Kidney (tissue), 14 donors: ENCODE measurements around the gene LRRC8C. TPM values are rescaled to one million over a fixed set of nuclear protein-coding genes. Genes with fewer than 3 reads are reported as not detected.

Experiments
- DNase-seq, 5 donors: peaks; one replicate each; pipeline ENCODE4 v3.0.0-alpha.2; 2013 to 2020
- FAIRE-seq: peaks from 2 replicates; lab custom pipeline; 2012; peaks lifted over from hg19 to GRCh38; lab: Jason Lieb, UNC
- H3K27ac ChIP-seq, 2 donors: one replicate each; pipeline ENCODE4 v1.7.0; 2013; ENCODE audit warnings: low read depth in 2 of 2, low read length in 2 of 2, inconsistent platforms in 1 of 2
- H3K27me3 ChIP-seq: one replicate; pipeline ENCODE4 v1.7.1; 2013; ENCODE audit warnings: low read length, inconsistent platforms; ENCODE audit not compliant: control insufficient read depth, insufficient read depth
- H3K36me3 ChIP-seq, 3 donors: one replicate each; pipeline versions ENCODE4 v1.7.0 to v1.7.1; 2013; ENCODE audit warnings: low read length in 3 of 3, control low read depth in 1 of 3, inconsistent platforms in 1 of 3; ENCODE audit not compliant: insufficient read depth in 3 of 3, control insufficient read depth in 2 of 3
- H3K4me1 ChIP-seq, 3 donors: one replicate each; pipeline versions ENCODE4 v1.7.0 to v1.7.1; 2013; ENCODE audit warnings: low read length in 3 of 3, inconsistent platforms in 1 of 3, low read depth in 1 of 3; ENCODE audit not compliant: control insufficient read depth in 2 of 3, insufficient read depth in 2 of 3
- H3K4me3 ChIP-seq, 3 donors: one replicate each; pipeline versions ENCODE4 v1.7.0 to v1.8.1; 2013; ENCODE audit warnings: low read length in 3 of 3, control low read depth in 1 of 3, inconsistent platforms in 1 of 3
- H3K9ac ChIP-seq, 3 donors: one replicate each; pipeline versions ENCODE4 v1.7.0 to v1.7.1; 2013; ENCODE audit warnings: low read length in 3 of 3, control low read depth in 1 of 3, inconsistent platforms in 1 of 3
- H3K9me3 ChIP-seq, 3 donors: one replicate each; pipeline versions ENCODE4 v1.7.0 to v1.7.1; 2013; ENCODE audit warnings: low read length in 3 of 3, control low read depth in 1 of 3, inconsistent platforms in 1 of 3; ENCODE audit not compliant: control insufficient read depth in 2 of 3, insufficient read depth in 1 of 3
- intact Hi-C: fragments of 100-400 bp; cut with DNase I; formaldehyde crosslinking; loops from one replicate; pipeline ENCODE4 v1.11.1; 2022
- polyA plus RNA-seq: library from polyadenylated mRNA; stranded (reverse); fragments of 350-450 nt; fragmentation: Illumina TruSeq; extraction: RNeasy Lipid Tissue Mini Kit (QIAGEN cat#74804); gene quantifications from one replicate; pipeline ENCODE4 v1.2.3, GENCODE V29; 2014; ENCODE audit warnings: low read depth, low replicate concordance; ENCODE audit not compliant: insufficient read depth
- total RNA-seq: library from RNA; stranded (reverse); fragmentation: NEBNext Ultra II Directional; extraction: Animal tissue kit (Norgen Biotek cat#: 25700); gene quantifications from one replicate; pipeline ENCODE4 v1.2.1, GENCODE V29; 2021
- TF ChIP-seq, protein P1 (sequence below): IDR thresholded peaks from 3 replicates; pipeline ENCODE4 v1.5.1; 2012; ENCODE audit warnings: mild to moderate bottlenecking, moderate library complexity, borderline replicate concordance; ENCODE audit not compliant: insufficient read depth; ENCODE audit errors: extremely low read depth
- donor health status: control.
- donor health status: control.
- donor health status: control.
- donor health status: control.
- donor health status: control.
- donor health status: DM: yes; HTN: yes; CAD: no.
- donor health status: Normal renal cell carcinoma (clear cell type).

The LRRC8C gene
- total and polyA plus RNA-seq, 2 donors from 2014 or later, result 2.6 to 12.7 TPM

DNA sequence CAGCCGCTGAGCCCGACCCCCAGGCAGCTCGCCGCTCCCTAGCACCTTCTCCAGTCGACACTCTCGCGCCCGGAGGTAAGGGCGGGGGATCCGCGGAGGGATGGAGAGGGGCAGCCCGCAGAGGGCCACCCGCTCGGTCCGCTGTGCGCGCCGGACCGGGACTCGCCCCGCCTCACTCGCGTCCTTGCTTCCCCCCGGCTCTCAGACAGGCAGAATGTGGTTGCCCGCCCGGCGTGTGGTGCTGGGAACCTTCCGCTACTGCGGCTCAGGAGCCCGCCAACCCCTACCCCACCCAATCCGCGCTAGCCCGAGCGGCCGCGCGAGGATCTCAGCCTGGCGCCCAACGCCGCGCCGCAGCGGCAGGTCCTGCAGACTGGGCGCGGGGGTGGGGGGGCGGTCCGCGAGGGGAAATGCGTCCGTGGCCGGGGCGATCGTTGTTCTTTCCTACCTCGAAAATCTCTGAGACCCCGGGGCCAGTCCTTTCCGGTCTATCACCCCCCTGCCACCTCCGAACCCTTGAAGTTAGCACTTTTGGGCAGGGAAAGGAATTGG lies 404 bp downstream of the LRRC8C start:
- Histone ChIP-seq H3K27ac (peak overlapping the region; percentile 74 to 85), H3K27me3 (no peaks in the 10 kb centered on the region), H3K9ac (peak overlapping the region; percentile 11 to 77 (median 49)), H3K4me3 (peak overlapping the region; percentile 61 to 85 (median 72)), H3K36me3 (no peaks in the 10 kb centered on the region), H3K4me1 (peaks cover 0 to 8% (median 0%) of the 10 kb centered on the region in 3 donors), H3K9me3 (no peaks in the 10 kb centered on the region)
- no peak for FAIRE-seq
- intact Hi-C loops, result loop anchor here (5.0 kb wide), 1 partner anchor 129 kb away; no protein-coding TSS in a partner anchor
- TF ChIP-seq, protein P1, sequence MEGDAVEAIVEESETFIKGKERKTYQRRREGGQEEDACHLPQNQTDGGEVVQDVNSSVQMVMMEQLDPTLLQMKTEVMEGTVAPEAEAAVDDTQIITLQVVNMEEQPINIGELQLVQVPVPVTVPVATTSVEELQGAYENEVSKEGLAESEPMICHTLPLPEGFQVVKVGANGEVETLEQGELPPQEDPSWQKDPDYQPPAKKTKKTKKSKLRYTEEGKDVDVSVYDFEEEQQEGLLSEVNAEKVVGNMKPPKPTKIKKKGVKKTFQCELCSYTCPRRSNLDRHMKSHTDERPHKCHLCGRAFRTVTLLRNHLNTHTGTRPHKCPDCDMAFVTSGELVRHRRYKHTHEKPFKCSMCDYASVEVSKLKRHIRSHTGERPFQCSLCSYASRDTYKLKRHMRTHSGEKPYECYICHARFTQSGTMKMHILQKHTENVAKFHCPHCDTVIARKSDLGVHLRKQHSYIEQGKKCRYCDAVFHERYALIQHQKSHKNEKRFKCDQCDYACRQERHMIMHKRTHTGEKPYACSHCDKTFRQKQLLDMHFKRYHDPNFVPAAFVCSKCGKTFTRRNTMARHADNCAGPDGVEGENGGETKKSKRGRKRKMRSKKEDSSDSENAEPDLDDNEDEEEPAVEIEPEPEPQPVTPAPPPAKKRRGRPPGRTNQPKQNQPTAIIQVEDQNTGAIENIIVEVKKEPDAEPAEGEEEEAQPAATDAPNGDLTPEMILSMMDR, result no peak
- peak; percentile 70 to 88 (median 77) for DNase-seq

DNA sequence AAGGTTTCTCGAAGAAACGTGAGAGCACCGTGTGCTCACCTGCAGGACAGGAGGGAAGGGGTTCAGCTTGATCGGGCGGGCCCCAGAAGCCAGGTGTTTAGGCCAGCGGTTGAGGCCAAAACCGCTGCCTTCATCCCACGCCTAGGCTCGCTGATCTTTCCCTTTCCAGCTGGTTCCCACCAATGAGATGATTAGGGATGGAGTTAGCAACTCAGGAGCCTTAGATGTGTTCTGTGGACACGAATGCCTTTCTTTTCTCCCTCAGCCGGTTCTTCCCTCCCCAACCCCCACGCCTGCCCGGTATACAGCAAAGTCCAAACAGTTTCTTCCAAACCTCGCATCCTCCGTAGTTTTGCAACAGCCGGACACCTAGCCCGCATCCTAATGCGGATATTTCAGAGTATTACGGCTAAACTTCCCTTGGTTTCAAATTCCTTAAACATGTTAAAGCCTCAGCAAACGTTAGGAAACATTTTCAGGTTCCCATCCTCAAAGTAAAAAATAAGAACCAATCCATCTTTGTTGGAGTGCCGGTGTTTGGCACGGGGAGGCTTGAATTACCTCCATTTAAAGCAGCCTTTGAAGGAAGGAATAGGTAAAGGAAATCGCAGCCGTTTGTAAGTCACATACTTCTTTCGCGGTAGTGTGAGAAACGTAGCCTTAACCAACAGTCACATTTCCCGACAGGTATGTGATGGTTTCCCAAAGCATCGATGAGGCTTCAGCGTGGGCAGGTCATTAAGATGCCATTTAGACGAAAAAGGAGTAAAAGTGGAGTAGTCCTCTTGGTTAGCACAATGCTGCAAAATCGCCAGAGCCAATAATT lies 1.1 kb downstream of the LRRC8C start:
- no peaks in the 10 kb centered on the region for H3K9me3 ChIP-seq
- H3K4me1 ChIP-seq, result peaks cover 0 to 8% (median 0%) of the 10 kb centered on the region in 3 donors
- peak overlapping the region; percentile 61 to 85 (median 72) for H3K4me3 ChIP-seq
- DNase-seq (peak in 4 of 5 donors; percentile 44 to 71 (median 57)), FAIRE-seq (no peak)
- H3K9ac ChIP-seq, result peak overlapping the region; percentile 11 to 77 (median 49)
- intact Hi-C loops, result loop anchor here (5.0 kb wide), 1 partner anchor 128 kb away; no protein-coding TSS in a partner anchor
- no peaks in the 10 kb centered on the region for H3K27me3 ChIP-seq
- TF ChIP-seq, protein P1, result no peak
- peak overlapping the region in 1 of 2 donors; percentile 74 for H3K27ac ChIP-seq
- H3K36me3 ChIP-seq, result no peaks in the 10 kb centered on the region

DNA sequence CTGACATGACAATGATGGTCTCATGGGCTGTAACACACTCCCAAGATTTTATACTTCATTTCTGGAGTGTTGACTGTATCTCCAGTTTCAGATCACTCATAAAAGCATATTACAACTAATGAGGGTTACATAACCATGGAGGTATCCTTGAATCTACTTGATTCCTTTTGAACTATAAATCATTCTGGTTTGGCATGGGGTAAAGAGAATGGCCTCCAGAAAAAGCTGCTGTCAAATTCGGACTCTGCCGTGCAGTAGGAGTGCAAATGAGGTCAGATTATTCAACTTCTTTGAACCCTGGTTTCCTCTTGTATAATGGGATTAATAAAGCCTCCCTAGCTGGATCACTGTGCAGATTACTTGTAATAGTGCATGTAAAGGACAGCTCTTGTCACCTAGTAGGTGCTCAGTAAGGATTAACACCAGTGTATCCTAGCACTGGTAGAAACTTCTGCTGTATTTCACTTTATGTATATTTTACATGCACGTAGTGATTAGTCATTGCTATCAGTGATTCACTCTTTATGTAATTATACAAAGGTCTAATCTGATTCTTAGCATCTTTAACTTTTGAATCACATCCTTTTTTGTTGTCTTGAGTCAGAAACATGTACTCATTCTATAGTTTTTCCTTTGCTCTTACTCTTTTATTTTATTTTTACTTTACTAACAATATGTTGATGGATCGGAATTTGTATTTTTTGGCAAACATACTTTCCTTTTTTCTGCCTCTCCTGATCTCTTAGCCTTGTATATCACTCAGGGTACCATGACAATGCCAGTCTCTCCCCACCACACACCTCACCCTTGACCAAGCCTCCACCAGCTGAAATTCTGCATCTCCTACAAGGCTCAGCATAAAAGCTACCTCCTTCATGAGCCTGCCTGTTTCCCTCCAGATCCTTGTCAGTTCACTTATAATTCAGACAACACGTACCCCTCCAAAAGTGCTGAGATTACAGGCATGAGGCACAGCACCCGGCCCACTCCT lies 3.2 kb downstream of the LRRC8C start:
- Histone ChIP-seq H3K27ac (no peak overlapping the region), H3K36me3 (no peaks in the 10 kb centered on the region), H3K9ac (no peak overlapping the region), H3K9me3 (no peaks in the 10 kb centered on the region), H3K27me3 (no peaks in the 10 kb centered on the region), H3K4me1 (peaks cover 0 to 8% (median 0%) of the 10 kb centered on the region in 3 donors), H3K4me3 (no peak overlapping the region)
- no peak for FAIRE-seq
- TF ChIP-seq, protein P1, result no peak
- no peak for DNase-seq
- intact Hi-C loops, result no loop called here
